IMR-90 (cell line): Measurements from ENCODE around the gene CIART. TPM values are rescaled to one million over a fixed set of nuclear protein-coding genes. Genes with fewer than 3 reads are reported as not detected.
A peak's percentile ranks its signal among the peaks of the same experiment; 100 is the strongest.

Source experiments
- ATAC-seq: fragments of 200-7000 bp; cut with Tn5 transposase; 2 replicates; pipeline ENCODE4 v1.9.1; 2020; ENCODE audit warnings: low read depth, mild to moderate bottlenecking, moderate library complexity
- BruUV-seq: library from RNA; stranded (reverse); fragments of 400-500 nt; replicated peaks from 2 replicates; lab custom pipeline; 2021; lab: Mats Ljungman, UMichigan
- CTCF ChIA-PET: fragments of 300-600 bp; formaldehyde crosslinking; extraction: SDS; loops from one replicate; lab custom pipeline; 2021; ENCODE audit warnings: antibody characterized with exemption; lab: Yijun Ruan, JAX
- POLR2A ChIA-PET: fragments of 300-600 bp; sonication (Branson Sonifier 250); formaldehyde crosslinking; loops from one replicate; lab custom pipeline; 2022; ENCODE audit warnings: antibody characterized with exemption; ENCODE audit not compliant: unreplicated experiment; lab: Charles Lee
- DNase-seq: peaks from one replicate; pipeline ENCODE4 v3.0.0; 2013
- H2AFZ ChIP-seq: replicated peaks from 2 replicates; pipeline ENCODE3; 2013; ENCODE audit warnings: low read length, mild to moderate bottlenecking; ENCODE audit not compliant: poor library complexity
- H2AK5ac ChIP-seq: 2 replicates; pipeline ENCODE4 v1.6.1; 2013; ENCODE audit warnings: low read depth, low read length, inconsistent platforms
- H2AK9ac ChIP-seq: replicated peaks from 2 replicates; pipeline ENCODE3; 2013; ENCODE audit warnings: mild to moderate bottlenecking, low read depth, low read length, moderate library complexity; ENCODE audit not compliant: poor library complexity
- H2BK120ac ChIP-seq: 2 replicates; pipeline ENCODE4 v1.6.1; 2013; ENCODE audit warnings: low read depth, low read length, inconsistent platforms
- H2BK15ac ChIP-seq: 3 replicates; pipeline ENCODE4 v1.6.1; 2013; ENCODE audit warnings: low read depth, low read length, inconsistent platforms
- H2BK20ac ChIP-seq: 2 replicates; pipeline ENCODE4 v1.6.1; 2013; ENCODE audit warnings: low read depth, mild to moderate bottlenecking, inconsistent platforms, low read length, moderate library complexity
- H2BK5ac ChIP-seq: 2 replicates; pipeline ENCODE4 v1.6.1; 2013; ENCODE audit warnings: mild to moderate bottlenecking, low read depth, low read length, inconsistent platforms; ENCODE audit not compliant: poor library complexity, severe bottlenecking
- H3K14ac ChIP-seq: replicated peaks from 2 replicates; pipeline ENCODE4 v1.6.1; 2013; ENCODE audit warnings: low read depth, low read length, inconsistent platforms
- H3K18ac ChIP-seq: 2 replicates; pipeline ENCODE4 v1.6.1; 2013; ENCODE audit warnings: low read depth, low read length, control low read depth
- H3K23ac ChIP-seq: 2 replicates; pipeline ENCODE4 v1.6.1; 2013; ENCODE audit warnings: low read depth, low read length, inconsistent platforms
- H3K27ac ChIP-seq: 2 replicates; pipeline ENCODE4 v1.5.1; 2013; ENCODE audit warnings: mild to moderate bottlenecking, control low read depth, low read length; ENCODE audit not compliant: insufficient read depth
- H3K27me3 ChIP-seq: 2 replicates; pipeline ENCODE4 v1.6.1; 2013; ENCODE audit warnings: low read length; ENCODE audit not compliant: control insufficient read depth, insufficient read depth
- H3K36me3 ChIP-seq: 2 replicates; pipeline ENCODE4 v1.6.1; 2013; ENCODE audit warnings: low read length, mixed read lengths; ENCODE audit not compliant: control insufficient read depth, insufficient read depth
- H3K4ac ChIP-seq: 2 replicates; pipeline ENCODE4 v1.6.1; 2013; ENCODE audit warnings: low read depth, low read length, inconsistent platforms
- H3K4me1 ChIP-seq: 2 replicates; pipeline ENCODE4 v1.6.1; 2013; ENCODE audit warnings: low read length, mixed read lengths; ENCODE audit not compliant: control insufficient read depth, insufficient read depth
- H3K4me2 ChIP-seq: 2 replicates; pipeline ENCODE4 v1.6.1; 2013; ENCODE audit warnings: low read depth, mild to moderate bottlenecking, control low read depth, low read length, moderate library complexity
- H3K4me3 ChIP-seq: 2 replicates; pipeline ENCODE4 v1.5.1; 2013; ENCODE audit warnings: low read depth, mild to moderate bottlenecking, control low read depth, low read length, moderate library complexity; ENCODE audit not compliant: insufficient read depth
- H3K56ac ChIP-seq: 2 replicates; pipeline ENCODE4 v1.6.1; 2013; ENCODE audit warnings: low read length, inconsistent platforms; ENCODE audit not compliant: insufficient read depth; ENCODE audit errors: extremely low read depth
- H3K79me1 ChIP-seq, 2 experiments: 2 replicates each; pipeline ENCODE4 v1.6.1; 2013; ENCODE audit warnings: low read length in 2 of 2, inconsistent platforms in 1 of 2, low read depth in 1 of 2
- H3K9ac ChIP-seq: 2 replicates; pipeline ENCODE4 v1.6.1; 2013; ENCODE audit warnings: low read depth, low read length, control low read depth
- H3K9me1 ChIP-seq: 2 replicates; pipeline ENCODE4 v1.6.1; 2013; ENCODE audit warnings: low read length, inconsistent platforms; ENCODE audit not compliant: insufficient read depth
- H3K9me3 ChIP-seq: 2 replicates; pipeline ENCODE4 v1.6.1; 2013; ENCODE audit warnings: low read length; ENCODE audit not compliant: control insufficient read depth, insufficient read depth
- H4K20me1 ChIP-seq: 2 replicates; pipeline ENCODE4 v1.6.1; 2013; ENCODE audit warnings: low read length, inconsistent platforms; ENCODE audit not compliant: insufficient read depth
- H4K5ac ChIP-seq: 2 replicates; pipeline ENCODE4 v1.6.1; 2013; ENCODE audit warnings: mild to moderate bottlenecking, low read depth, low read length, control low read depth
- H4K8ac ChIP-seq, 2 experiments: 2 replicates each; pipeline ENCODE4 v1.6.1; 2013; ENCODE audit warnings: low read depth in 2 of 2, low read length in 2 of 2, control low read depth in 1 of 2, inconsistent platforms in 1 of 2
- H4K91ac ChIP-seq: 2 replicates; pipeline ENCODE4 v1.6.1; 2013; ENCODE audit warnings: low read depth, low read length, inconsistent platforms; ENCODE audit not compliant: insufficient read depth
- CEBPB ChIP-seq: IDR thresholded peaks from 2 replicates; pipeline ENCODE4 v1.6.1; 2012; ENCODE audit warnings: low read depth, low read length, improper control_type of control experiment
- CHD1 ChIP-seq: IDR thresholded peaks from 2 replicates; pipeline ENCODE4 v1.6.1; 2012; ENCODE audit warnings: low read depth, low read length, improper control_type of control experiment
- ELK1 ChIP-seq: fragments of 150-350 bp; IDR thresholded peaks from 2 replicates; pipeline ENCODE4 v1.6.1; 2016; ENCODE audit warnings: low read depth, mild to moderate bottlenecking, low read length, moderate library complexity, borderline replicate concordance
- FOS ChIP-seq: fragments of 150-350 bp; IDR thresholded peaks from 2 replicates; pipeline ENCODE4 v1.6.1; 2016; ENCODE audit warnings: low read depth, low read length
- WGBS, 2 experiments: methylation state at CpG; one replicate each; pipeline versions ENCODE4 v1.1.5 to v1.1.7; 2013; ENCODE audit warnings: missing lambda C conversion rate in 2 of 2; ENCODE audit not compliant: insufficient read length in 1 of 2; ENCODE audit errors: extremely low coverage in 2 of 2; 5-methylcytosine and 5-hydroxymethylcytosine counted together
- dilution Hi-C: fragments of 300-500 bp; cut with HindIII; formaldehyde crosslinking; loops from one replicate; pipeline ENCODE4 v1.14.3; 2018; ENCODE audit warnings: low sequenced_read_pairs; ENCODE audit not compliant: unreplicated experiment
- in situ Hi-C: fragments of 300-500 bp; cut with MboI; formaldehyde crosslinking; loops from 3 replicates; pipeline ENCODE4 v1.14.3; 2019; ENCODE audit warnings: low sequenced_read_pairs, inconsistent platforms, mixed read lengths
- intact Hi-C: fragments of 100-400 bp; cut with micrococcal nuclease; formaldehyde crosslinking; loops from 2 replicates; pipeline ENCODE4 v1.10.0; 2022
- polyA plus RNA-seq, 3 experiments: library from polyadenylated mRNA; depleted of rRNA; stranded (reverse); fragments of >200 nt; gene quantifications; 2 replicates each; pipeline ENCODE4 v1.2.3, GENCODE V29; 2012; ENCODE audit warnings: low replicate concordance in 1 of 3
- total RNA-seq: library from RNA; depleted of rRNA; stranded (reverse); fragments of >200 nt; gene quantifications from 2 replicates; pipeline ENCODE4 v1.2.3, GENCODE V29; 2012

CIART gene
- total and polyA plus RNA-seq, 2 of the 4 experiments (the other 2 are of a cell fraction): 16.5 to 18.1 TPM

GRCh38 chr1:150322310-150322709 is 40.0 kb downstream of the CIART start:
- H3K18ac ChIP-seq: no peak overlapping the region
- H3K9me3 ChIP-seq: no peaks in the 10 kb centered on the region
- H2AFZ ChIP-seq: no peak overlapping the region
- H2AK9ac ChIP-seq: no peak overlapping the region
- POLR2A ChIA-PET: interaction anchor here (0.6 kb wide), 1 partner anchor 578 kb away, joined by 7 read pairs; no protein-coding TSS in a partner anchor
- dilution Hi-C loops (no loop called here), intact Hi-C loops (loop anchor here (5.0 kb wide), 1 partner anchor 195 kb away; the partner anchor contains the start of gene FALEC), in situ Hi-C loops (no loop called here)
- peaks cover 3% of the 10 kb centered on the region; the same call in 1 of the 2 replicates for H4K20me1 ChIP-seq
- H3K56ac ChIP-seq: no peak overlapping the region
- BruUV-seq: no TSS peak
- H3K79me1 ChIP-seq: peaks cover 16 to 19% of the 10 kb centered on the region in 2 experiments
- H2BK120ac ChIP-seq: no peak overlapping the region
- TF ChIP-seq CHD1 (no peak), ELK1 (no peak), FOS (no peak), CEBPB (peak; percentile 80; the same call in 1 of the 2 replicates)
- H2AK5ac ChIP-seq: no peak overlapping the region
- DNase-seq (peak; percentile 15), ATAC-seq (no peak)
- WGBS, 2 experiments: no CpG with 5 or more reads among the region's 3 CpGs
- no peak overlapping the region for H3K4ac ChIP-seq
- H3K4me1 ChIP-seq: no peaks in the 10 kb centered on the region
- H3K14ac ChIP-seq: no peak overlapping the region
- no peak overlapping the region for H2BK15ac ChIP-seq
- H3K4me2 ChIP-seq: peak overlapping the region; percentile 98
- H4K5ac ChIP-seq: no peak overlapping the region
- H3K23ac ChIP-seq: no peak overlapping the region; the same call in 1 of the 2 replicates
- peak overlapping the region; percentile 98 for H3K4me3 ChIP-seq
- H2BK20ac ChIP-seq: no peak overlapping the region
- H3K36me3 ChIP-seq: peaks cover 13% of the 10 kb centered on the region
- no peak overlapping the region for H2BK5ac ChIP-seq
- H4K91ac ChIP-seq: no peak overlapping the region
- no peaks in the 10 kb centered on the region for H3K27me3 ChIP-seq
- H3K27ac ChIP-seq: no peak overlapping the region
- peak overlapping the region; percentile 97; the same call in 1 of the 2 replicates for H3K9ac ChIP-seq
- CTCF ChIA-PET: no interaction called here
- no peaks in the 10 kb centered on the region for H3K9me1 ChIP-seq
- H4K8ac ChIP-seq: peak overlapping the region in 1 of 2 experiments; percentile 92; a peak in 1 of 4 replicates
